PFSK-1 (cell line): Measurements from ENCODE around the gene PHAX.

Experiments
- FOXP2 ChIP-seq: optimal IDR thresholded peaks from 2 replicates; pipeline ENCODE3; 2011; ENCODE audit warnings: borderline replicate concordance, control low read depth, inconsistent platforms; ENCODE audit not compliant: insufficient read depth; ENCODE audit errors: extremely low read length, extremely low read depth
- POLR2AphosphoS5 ChIP-seq: IDR thresholded peaks from 2 replicates; pipeline ENCODE4 v1.6.1; 2012; ENCODE audit warnings: low read depth, mild to moderate bottlenecking, control low read depth, low read length, moderate library complexity
- SIN3A ChIP-seq: IDR thresholded peaks from 2 replicates; pipeline ENCODE4 v1.6.1; 2012; ENCODE audit warnings: mild to moderate bottlenecking, low read length, moderate library complexity, borderline replicate concordance; ENCODE audit not compliant: insufficient read depth
- TF ChIP-seq, protein P1 (sequence below), 2 experiments: IDR thresholded peaks; 2 replicates each; pipeline versions ENCODE4 v1.6.1 to v1.8.0; 2011 to 2012; ENCODE audit warnings: low read depth in 2 of 2, low read length in 2 of 2, control low read depth in 1 of 2, inconsistent platforms in 1 of 2, mild to moderate bottlenecking in 1 of 2, moderate library complexity in 1 of 2; ENCODE audit not compliant: insufficient read depth in 1 of 2

DNA sequence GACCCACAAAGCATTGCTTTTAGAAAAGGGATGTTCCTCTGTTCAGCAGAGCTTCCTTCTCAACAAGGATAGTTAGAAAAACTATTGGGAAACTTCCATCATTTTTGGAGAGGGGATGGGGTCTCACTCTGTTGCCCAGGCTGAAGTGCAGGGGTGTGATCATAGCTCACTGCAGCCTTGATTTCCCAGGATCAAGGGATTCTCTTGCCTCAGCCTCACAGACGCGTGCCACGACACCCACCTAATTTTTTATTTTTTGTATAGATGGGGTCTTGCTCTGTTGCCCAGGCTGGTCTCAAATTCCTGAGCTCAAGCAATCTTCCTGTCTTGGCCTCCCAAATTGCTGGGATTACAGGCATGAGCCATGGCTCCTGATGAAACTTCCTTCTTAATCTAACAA lies 34.8 kb downstream of the PHAX start:
- TF ChIP-seq, protein P1, sequence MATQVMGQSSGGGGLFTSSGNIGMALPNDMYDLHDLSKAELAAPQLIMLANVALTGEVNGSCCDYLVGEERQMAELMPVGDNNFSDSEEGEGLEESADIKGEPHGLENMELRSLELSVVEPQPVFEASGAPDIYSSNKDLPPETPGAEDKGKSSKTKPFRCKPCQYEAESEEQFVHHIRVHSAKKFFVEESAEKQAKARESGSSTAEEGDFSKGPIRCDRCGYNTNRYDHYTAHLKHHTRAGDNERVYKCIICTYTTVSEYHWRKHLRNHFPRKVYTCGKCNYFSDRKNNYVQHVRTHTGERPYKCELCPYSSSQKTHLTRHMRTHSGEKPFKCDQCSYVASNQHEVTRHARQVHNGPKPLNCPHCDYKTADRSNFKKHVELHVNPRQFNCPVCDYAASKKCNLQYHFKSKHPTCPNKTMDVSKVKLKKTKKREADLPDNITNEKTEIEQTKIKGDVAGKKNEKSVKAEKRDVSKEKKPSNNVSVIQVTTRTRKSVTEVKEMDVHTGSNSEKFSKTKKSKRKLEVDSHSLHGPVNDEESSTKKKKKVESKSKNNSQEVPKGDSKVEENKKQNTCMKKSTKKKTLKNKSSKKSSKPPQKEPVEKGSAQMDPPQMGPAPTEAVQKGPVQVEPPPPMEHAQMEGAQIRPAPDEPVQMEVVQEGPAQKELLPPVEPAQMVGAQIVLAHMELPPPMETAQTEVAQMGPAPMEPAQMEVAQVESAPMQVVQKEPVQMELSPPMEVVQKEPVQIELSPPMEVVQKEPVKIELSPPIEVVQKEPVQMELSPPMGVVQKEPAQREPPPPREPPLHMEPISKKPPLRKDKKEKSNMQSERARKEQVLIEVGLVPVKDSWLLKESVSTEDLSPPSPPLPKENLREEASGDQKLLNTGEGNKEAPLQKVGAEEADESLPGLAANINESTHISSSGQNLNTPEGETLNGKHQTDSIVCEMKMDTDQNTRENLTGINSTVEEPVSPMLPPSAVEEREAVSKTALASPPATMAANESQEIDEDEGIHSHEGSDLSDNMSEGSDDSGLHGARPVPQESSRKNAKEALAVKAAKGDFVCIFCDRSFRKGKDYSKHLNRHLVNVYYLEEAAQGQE (IDR thresholded peaks at IDR 0.05; ENCODE audit: insufficient read depth in 1 of 2, low read depth in 2 of 2, low read length in 2 of 2) = no peak
- TF ChIP-seq POLR2AphosphoS5 (no peak), FOXP2 (no peak), SIN3A (no peak)
